Measurements from ENCODE around the gene KXD1. TPM values are rescaled to one million over a fixed set of nuclear protein-coding genes. Genes with fewer than 3 reads are reported as not detected.
"Not testable (repeated sequence)": the region's sequence is repeated elsewhere in the genome, so short reads cannot be mapped to it uniquely, and the experiment has no call there.

The KXD1 gene
- total and polyA plus RNA-seq, 4 experiments from 2014 or later, result 88.8 to 95.6 (median 94.8) TPM

GRCh38 chr19:18522124-18522861 is 35.4 kb upstream of the KXD1 start:
- Mint-ChIP-seq H3K4me3 (peak overlapping the region; percentile 93 to 99 (median 96)), H3K27me3 (no peaks in the 10 kb centered on the region), H3K4me1 (peaks cover 6 to 34% (median 21%) of the 10 kb centered on the region in 4 donors), H3K9me3 (peaks cover 0 to 1% (median 0%) of the 10 kb centered on the region in 8 donors), H3K36me3 (peaks cover 0 to 14% of the 10 kb centered on the region in 2 donors), H3K27ac (peak overlapping the region; percentile 94 to 99 (median 97))
- H3K36me3 ChIP-seq (ENCODE audit: insufficient read depth, low read length), result no peaks in the 10 kb centered on the region
- H3K4me3 ChIP-seq (ENCODE audit: low read length in 2 of 2), result peak overlapping the region in 1 of 2 donors; percentile 96
- peaks cover 30% of the 10 kb centered on the region for H3K4me1 ChIP-seq (ENCODE audit: insufficient read depth, low read length)
- H3K9me3 ChIP-seq (ENCODE audit: control insufficient read depth in 1 of 2, low read length in 2 of 2), result no peaks in the 10 kb centered on the region
- ChIA-PET POLR2A (ENCODE audit: partially characterized antibody) (interaction anchor here (0.6 to 8.1 kb wide), 31 partner anchors 10 to 397 kb away, joined by 3 to 83 read pairs (median 6); partner anchors contain the start of genes COPE, DDX49, FKBP8 and KXD1), CTCF (ENCODE audit: partially characterized antibody) (interaction anchor here (0.7 to 8.0 kb wide), 10 partner anchors 15 to 325 kb away, joined by 3 to 131 read pairs (median 24); partner anchors contain the start of genes KXD1 and REX1BD)
- peak overlapping the region; percentile 96 for H3K27ac ChIP-seq (ENCODE audit: low read depth, low read length)
- H3K27me3 ChIP-seq (ENCODE audit: insufficient read depth, low read length), result no peaks in the 10 kb centered on the region
- peak; percentile 100 for DNase-seq
- intact Hi-C loops (cut with micrococcal nuclease), result loop anchor here (1.0 kb wide), 6 partner anchors 22 to 397 kb away; partner anchors contain the start of genes COPE, DDX49, KXD1 and UBA52

- intact Hi-C loops (cut with micrococcal nuclease), result loop anchor here (1.0 kb wide), 6 partner anchors 21 to 396 kb away; partner anchors contain the start of genes COPE, DDX49, KXD1 and UBA52
- peak in 1 of 5 donors; percentile 14 for DNase-seq
- H3K27ac ChIP-seq (ENCODE audit: low read depth, low read length), result peak overlapping the region; percentile 65
- not testable (repeated sequence) for H3K27me3 Mint-ChIP-seq; H3K27me3 ChIP-seq (ENCODE audit: insufficient read depth, low read length); H3K9me3 ChIP-seq (ENCODE audit: control insufficient read depth in 1 of 2, low read length in 2 of 2); H3K9me3 Mint-ChIP-seq; H3K36me3 ChIP-seq (ENCODE audit: insufficient read depth, low read length)
- Mint-ChIP-seq H3K27ac (peak overlapping the region; percentile 94 to 99 (median 97)), H3K4me1 (peaks cover 6 to 33% (median 18%) of the 10 kb centered on the region in 4 donors), H3K4me3 (peak overlapping the region in 7 of 8 donors; percentile 16 to 96 (median 93)), H3K36me3 (peaks cover 0 to 14% of the 10 kb centered on the region in 2 donors)
- peaks cover 29% of the 10 kb centered on the region for H3K4me1 ChIP-seq (ENCODE audit: insufficient read depth, low read length)
- CTCF ChIA-PET (ENCODE audit: partially characterized antibody), result interaction anchor here (0.7 to 8.0 kb wide), 8 partner anchors 14 to 324 kb away, joined by 3 to 131 read pairs (median 14); partner anchors contain the start of gene REX1BD
- POLR2A ChIA-PET (ENCODE audit: partially characterized antibody), result interaction anchor here (0.6 to 8.1 kb wide), 17 partner anchors 9 to 396 kb away, joined by 3 to 83 read pairs (median 10); partner anchors contain the start of genes COPE, DDX49, FKBP8 and KXD1
- peak overlapping the region in 1 of 2 donors; percentile 32 for H3K4me3 ChIP-seq (ENCODE audit: low read length in 2 of 2)
These were observed 34.7 kb upstream of the KXD1 start for GRCh38 chr19:18522862-18523440.

DNA sequence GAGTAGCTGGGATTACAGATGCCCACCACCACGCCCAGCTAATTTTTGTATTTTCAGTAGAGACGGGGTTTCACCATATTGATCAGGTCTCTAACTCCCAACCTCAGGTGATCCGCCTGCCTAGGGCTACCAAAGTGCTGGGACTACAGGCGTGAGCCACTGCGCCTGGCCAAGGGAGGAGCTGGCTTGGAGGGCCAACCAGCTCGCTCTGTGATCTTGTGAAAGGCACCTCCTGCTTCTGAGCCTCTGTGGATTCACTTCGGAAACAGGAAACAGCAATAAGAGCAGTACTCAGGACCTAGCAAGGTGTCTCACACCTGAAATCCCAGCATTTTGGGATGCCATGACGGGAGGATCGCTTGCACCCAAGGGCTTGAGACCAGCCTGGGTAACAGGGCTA is 33.8 kb upstream of the KXD1 start:
- DNase-seq, result no peak
- no peak overlapping the region for H3K4me3 Mint-ChIP-seq
- ChIA-PET CTCF (ENCODE audit: partially characterized antibody) (interaction anchor here (1.5 to 8.0 kb wide), 4 partner anchors 15 to 65 kb away, joined by 5 to 58 read pairs (median 30); partner anchors contain the start of gene REX1BD), POLR2A (ENCODE audit: partially characterized antibody) (interaction anchor here (5.0 to 8.1 kb wide), 4 partner anchors 17 to 65 kb away, joined by 48 to 83 read pairs (median 56); partner anchors contain the start of genes FKBP8, KXD1 and REX1BD)
- H3K36me3 ChIP-seq (ENCODE audit: insufficient read depth, low read length), result no peaks in the 10 kb centered on the region
- H3K36me3 Mint-ChIP-seq, result peaks cover 0 to 14% of the 10 kb centered on the region in 2 donors
- intact Hi-C loops (cut with micrococcal nuclease), result no loop called here
- H3K9me3 Mint-ChIP-seq, result peaks cover 0 to 1% (median 0%) of the 10 kb centered on the region in 8 donors
- H3K4me3 ChIP-seq (ENCODE audit: low read length in 2 of 2), result no peak overlapping the region
- no peaks in the 10 kb centered on the region for H3K9me3 ChIP-seq (ENCODE audit: control insufficient read depth in 1 of 2, low read length in 2 of 2)
- H3K27ac ChIP-seq (ENCODE audit: low read depth, low read length), result no peak overlapping the region
- H3K27me3 Mint-ChIP-seq, result no peaks in the 10 kb centered on the region
- H3K27ac Mint-ChIP-seq, result peak overlapping the region in 3 of 7 donors; percentile 52 to 94 (median 75)
- H3K27me3 ChIP-seq (ENCODE audit: insufficient read depth, low read length), result no peaks in the 10 kb centered on the region
- peaks cover 20% of the 10 kb centered on the region for H3K4me1 ChIP-seq (ENCODE audit: insufficient read depth, low read length)
- peaks cover 6 to 30% (median 13%) of the 10 kb centered on the region in 4 donors for H3K4me1 Mint-ChIP-seq

GRCh38 chr19:18526316-18526715 is 31.4 kb upstream of the KXD1 start:
- Mint-ChIP-seq H3K36me3 (peaks cover 2 to 7% of the 10 kb centered on the region in 2 donors), H3K27ac (no peak overlapping the region), H3K4me3 (no peak overlapping the region), H3K4me1 (peaks cover 0 to 10% (median 2%) of the 10 kb centered on the region in 4 donors), H3K27me3 (no peaks in the 10 kb centered on the region), H3K9me3 (no peaks in the 10 kb centered on the region)
- no peaks in the 10 kb centered on the region for H3K9me3 ChIP-seq (ENCODE audit: control insufficient read depth in 1 of 2, low read length in 2 of 2)
- ChIA-PET CTCF (ENCODE audit: partially characterized antibody) (interaction anchor here (0.7 to 1.3 kb wide), 4 partner anchors 16 to 56 kb away, joined by 3 to 6 read pairs (median 3); no protein-coding TSS in a partner anchor), POLR2A (ENCODE audit: partially characterized antibody) (interaction anchor here (0.9 to 1.6 kb wide), 2 partner anchors 31 to 393 kb away, joined by 3 to 4 read pairs; partner anchors contain the start of genes DDX49 and KXD1)
- no peak overlapping the region for H3K27ac ChIP-seq (ENCODE audit: low read depth, low read length)
- intact Hi-C loops (cut with micrococcal nuclease), result no loop called here
- no peaks in the 10 kb centered on the region for H3K27me3 ChIP-seq (ENCODE audit: insufficient read depth, low read length)
- DNase-seq, result no peak
- H3K36me3 ChIP-seq (ENCODE audit: insufficient read depth, low read length), result no peaks in the 10 kb centered on the region
- H3K4me3 ChIP-seq (ENCODE audit: low read length in 2 of 2), result no peak overlapping the region
- H3K4me1 ChIP-seq (ENCODE audit: insufficient read depth, low read length), result no peaks in the 10 kb centered on the region

- no peak overlapping the region for H3K27ac ChIP-seq (ENCODE audit: low read depth, low read length)
- DNase-seq, result no peak
- no peaks in the 10 kb centered on the region for H3K27me3 ChIP-seq (ENCODE audit: insufficient read depth, low read length)
- intact Hi-C loops (cut with micrococcal nuclease), result no loop called here
- Mint-ChIP-seq H3K27ac (no peak overlapping the region), H3K9me3 (peaks cover 0 to 1% (median 0%) of the 10 kb centered on the region in 8 donors), H3K36me3 (peaks cover 6 to 13% of the 10 kb centered on the region in 2 donors), H3K4me3 (no peak overlapping the region), H3K27me3 (no peaks in the 10 kb centered on the region), H3K4me1 (peaks cover 0 to 2% (median 0%) of the 10 kb centered on the region in 4 donors)
- H3K36me3 ChIP-seq (ENCODE audit: insufficient read depth, low read length), result peaks cover 11% of the 10 kb centered on the region
- H3K4me1 ChIP-seq (ENCODE audit: insufficient read depth, low read length), result no peaks in the 10 kb centered on the region
- CTCF ChIA-PET (ENCODE audit: partially characterized antibody), result no interaction called here
- POLR2A ChIA-PET (ENCODE audit: partially characterized antibody), result interaction anchor here (0.6 to 1.8 kb wide), 5 partner anchors 14 to 233 kb away, joined by 3 to 5 read pairs (median 4); partner anchors contain the start of gene FKBP8
- H3K4me3 ChIP-seq (ENCODE audit: low read length in 2 of 2), result no peak overlapping the region
- no peaks in the 10 kb centered on the region for H3K9me3 ChIP-seq (ENCODE audit: control insufficient read depth in 1 of 2, low read length in 2 of 2)
These were observed 27.9 kb upstream of the KXD1 start for GRCh38 chr19:18529782-18530181.

DNA sequence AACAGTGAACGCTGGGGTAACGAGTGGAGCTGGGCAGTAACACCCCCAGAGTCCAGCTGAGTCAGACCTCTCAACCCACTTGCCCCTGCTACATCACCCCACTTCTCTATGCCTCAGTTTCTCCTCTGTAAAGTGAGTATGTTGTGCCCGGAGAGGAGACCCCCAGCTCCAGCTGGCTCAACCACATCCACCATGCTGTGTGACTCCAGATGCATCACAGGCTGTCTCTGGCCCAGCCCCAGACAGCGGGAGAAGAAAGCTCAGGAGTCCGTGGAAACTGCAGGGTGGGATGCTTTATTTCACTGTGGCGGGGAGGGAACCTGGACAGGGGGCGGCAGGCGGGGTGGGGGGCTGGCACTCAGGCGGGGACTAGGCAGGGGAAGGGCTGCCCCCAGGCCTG is 26.2 kb upstream of the KXD1 start:
- Histone ChIP-seq H3K4me3 (ENCODE audit: low read length in 2 of 2) (no peak overlapping the region), H3K27me3 (ENCODE audit: insufficient read depth, low read length) (no peaks in the 10 kb centered on the region), H3K36me3 (ENCODE audit: insufficient read depth, low read length) (peaks cover 20% of the 10 kb centered on the region), H3K9me3 (ENCODE audit: control insufficient read depth in 1 of 2, low read length in 2 of 2) (no peaks in the 10 kb centered on the region), H3K4me1 (ENCODE audit: insufficient read depth, low read length) (no peaks in the 10 kb centered on the region), H3K27ac (ENCODE audit: low read depth, low read length) (no peak overlapping the region)
- H3K27me3 Mint-ChIP-seq, result no peaks in the 10 kb centered on the region
- no peak overlapping the region for H3K4me3 Mint-ChIP-seq
- peaks cover 0 to 2% (median under 1%) of the 10 kb centered on the region in 4 donors for H3K4me1 Mint-ChIP-seq
- no peak overlapping the region for H3K27ac Mint-ChIP-seq
- DNase-seq, result no peak
- CTCF ChIA-PET (ENCODE audit: partially characterized antibody), result interaction anchor here (1.3 to 1.5 kb wide), 3 partner anchors 25 to 80 kb away, joined by 3 read pairs; no protein-coding TSS in a partner anchor
- POLR2A ChIA-PET (ENCODE audit: partially characterized antibody), result interaction anchor here (1.3 kb wide), 1 partner anchor 9 kb away, joined by 3 read pairs; no protein-coding TSS in a partner anchor
- peaks cover 12 to 17% of the 10 kb centered on the region in 2 donors for H3K36me3 Mint-ChIP-seq
- H3K9me3 Mint-ChIP-seq, result peaks cover 0 to 1% (median 0%) of the 10 kb centered on the region in 8 donors
- intact Hi-C loops (cut with micrococcal nuclease), result no loop called here
